Hepatocyte (in vitro differentiated cells): ENCODE results near the gene SNX20. TPM values are rescaled to one million over a fixed set of nuclear protein-coding genes. Genes with fewer than 3 reads are reported as not detected.

Source experiments
- DNase-seq: peaks from one replicate; pipeline ENCODE4 v3.0.0-alpha.2; 2016; ENCODE audit warnings: low spot score
- H2AFZ ChIP-seq: fragments of 200-600 bp; sonication (generic); 2 replicates; pipeline ENCODE4 v1.6.0; 2016; ENCODE audit warnings: antibody characterized with exemption, mild to moderate bottlenecking
- H3K27ac ChIP-seq: fragments of 200-600 bp; sonication (generic); 2 replicates; pipeline ENCODE4 v1.5.1; 2016; ENCODE audit warnings: mild to moderate bottlenecking
- H3K27me3 ChIP-seq: fragments of 200-600 bp; sonication (generic); 2 replicates; pipeline ENCODE4 v1.6.1; 2016
- H3K36me3 ChIP-seq: fragments of 200-600 bp; sonication (generic); replicated peaks from 2 replicates; pipeline ENCODE4 v1.5.1; 2016; ENCODE audit warnings: low read depth; ENCODE audit not compliant: insufficient read depth
- H3K4me1 ChIP-seq: fragments of 200-600 bp; sonication (generic); 2 replicates; pipeline ENCODE4 v1.5.1; 2016; ENCODE audit warnings: mild to moderate bottlenecking, moderate library complexity; ENCODE audit not compliant: insufficient read depth
- H3K4me2 ChIP-seq: fragments of 200-600 bp; sonication (generic); 2 replicates; pipeline ENCODE4 v1.6.0; 2016
- H3K4me3 ChIP-seq: fragments of 200-600 bp; sonication (generic); 2 replicates; pipeline ENCODE4 v1.5.1; 2016; ENCODE audit warnings: mild to moderate bottlenecking
- H3K79me2 ChIP-seq: fragments of 200-600 bp; sonication (generic); 2 replicates; pipeline ENCODE4 v1.6.0; 2017; ENCODE audit warnings: mild to moderate bottlenecking
- H3K9me2 ChIP-seq: fragments of 200-600 bp; sonication (generic); replicated peaks from 2 replicates; pipeline ENCODE4 v1.6.0; 2017; ENCODE audit warnings: mild to moderate bottlenecking; ENCODE audit not compliant: insufficient read depth
- H3K9me3 ChIP-seq: fragments of 200-600 bp; sonication (generic); 2 replicates; pipeline ENCODE4 v1.5.1; 2016; ENCODE audit warnings: low read depth, mild to moderate bottlenecking
- H4K20me1 ChIP-seq: fragments of 200-600 bp; sonication (generic); 2 replicates; pipeline ENCODE4 v1.6.0; 2016; ENCODE audit warnings: mild to moderate bottlenecking; ENCODE audit not compliant: insufficient read depth, poor library complexity, severe bottlenecking
- CTCF ChIP-seq: fragments of 200-600 bp; sonication (generic); IDR thresholded peaks from 2 replicates; pipeline ENCODE4 v1.5.1; 2016; ENCODE audit warnings: antibody characterized with exemption, mild to moderate bottlenecking; ENCODE audit not compliant: poor library complexity
- EZH2 ChIP-seq: fragments of 200-600 bp; sonication (generic); IDR thresholded peaks from 2 replicates; pipeline ENCODE4 v1.6.1; 2016; ENCODE audit warnings: antibody characterized with exemption, mild to moderate bottlenecking, borderline replicate concordance
- EZH2phosphoT487 ChIP-seq: fragments of 200-600 bp; sonication (generic); IDR thresholded peaks from one replicate; pipeline ENCODE4 v1.6.1; 2018; ENCODE audit warnings: antibody characterized with exemption, mild to moderate bottlenecking, low read depth, moderate library complexity; ENCODE audit not compliant: unreplicated experiment, severe bottlenecking
- WGBS: methylation state at CpG from one replicate; pipeline ENCODE4 v1.1.6; 2016; ENCODE audit warnings: low lambda C conversion rate; ENCODE audit errors: missing lambda C conversion rate; 5-methylcytosine and 5-hydroxymethylcytosine counted together
- polyA plus RNA-seq: library from polyadenylated mRNA; unstranded; fragments of >200 nt; fragmentation: Nextera tagmentation; extraction: Ambion mirVana; gene quantifications from 2 replicates; pipeline ENCODE4 v1.2.1, GENCODE V29; 2016
- total RNA-seq: library from RNA; depleted of rRNA; stranded (reverse); fragments of >200 nt; gene quantifications from 2 replicates; pipeline ENCODE4 v1.2.3, GENCODE V29; 2014

SNX20 gene
- total and polyA plus RNA-seq, 2 experiments from 2014 or later = not detected

- Histone ChIP-seq H3K9me2 (no peaks in the 10 kb centered on the region), H4K20me1 (no peaks in the 10 kb centered on the region), H3K4me3 (no peak overlapping the region), H3K9me3 (no peaks in the 10 kb centered on the region), H3K27me3 (no peaks in the 10 kb centered on the region), H2AFZ (no peak overlapping the region), H3K4me2 (no peak overlapping the region), H3K27ac (no peak overlapping the region), H3K36me3 (no peaks in the 10 kb centered on the region), H3K4me1 (peaks cover 23% of the 10 kb centered on the region), H3K79me2 (no peaks in the 10 kb centered on the region)
- TF ChIP-seq EZH2 = no peak
- TF ChIP-seq EZH2phosphoT487 = no peak
- TF ChIP-seq CTCF = no peak
- DNase-seq = no peak
- 96% methylated on average over 21 of the region's 21 CpGs for WGBS
These were observed 29.9 kb upstream of the SNX20 start for GRCh38 chr16:50711040-50711439.

- Histone ChIP-seq H3K27me3 (no peaks in the 10 kb centered on the region), H3K9me2 (no peaks in the 10 kb centered on the region), H3K27ac (no peak overlapping the region), H3K4me3 (no peak overlapping the region), H3K9me3 (no peaks in the 10 kb centered on the region), H3K4me1 (peaks cover 22% of the 10 kb centered on the region), H3K36me3 (no peaks in the 10 kb centered on the region), H4K20me1 (no peaks in the 10 kb centered on the region), H3K4me2 (no peak overlapping the region), H2AFZ (no peak overlapping the region), H3K79me2 (no peaks in the 10 kb centered on the region)
- 87% methylated on average over 5 of the region's 5 CpGs for WGBS
- TF ChIP-seq EZH2phosphoT487 (no peak), EZH2 (no peak), CTCF (no peak)
- no peak for DNase-seq
These were observed 28.9 kb upstream of the SNX20 start for GRCh38 chr16:50709980-50710379.

GRCh38 chr16:50709061-50709684 is 28.1 kb upstream of the SNX20 start:
- no peaks in the 10 kb centered on the region for H3K27me3 ChIP-seq
- no peak for DNase-seq
- H2AFZ ChIP-seq = no peak overlapping the region
- H3K9me2 ChIP-seq = no peaks in the 10 kb centered on the region
- no peaks in the 10 kb centered on the region for H3K79me2 ChIP-seq
- no peaks in the 10 kb centered on the region for H3K36me3 ChIP-seq
- no peak for TF ChIP-seq EZH2phosphoT487
- TF ChIP-seq EZH2 = no peak
- TF ChIP-seq CTCF = no peak
- H3K4me3 ChIP-seq = no peak overlapping the region
- H3K27ac ChIP-seq = no peak overlapping the region
- WGBS = 83% methylated on average over 8 of the region's 8 CpGs
- H3K9me3 ChIP-seq = no peaks in the 10 kb centered on the region
- H3K4me2 ChIP-seq = no peak overlapping the region
- H3K4me1 ChIP-seq = peaks cover 16% of the 10 kb centered on the region
- no peaks in the 10 kb centered on the region for H4K20me1 ChIP-seq
